ENCODE measurements around the gene SGSH.

DNA sequence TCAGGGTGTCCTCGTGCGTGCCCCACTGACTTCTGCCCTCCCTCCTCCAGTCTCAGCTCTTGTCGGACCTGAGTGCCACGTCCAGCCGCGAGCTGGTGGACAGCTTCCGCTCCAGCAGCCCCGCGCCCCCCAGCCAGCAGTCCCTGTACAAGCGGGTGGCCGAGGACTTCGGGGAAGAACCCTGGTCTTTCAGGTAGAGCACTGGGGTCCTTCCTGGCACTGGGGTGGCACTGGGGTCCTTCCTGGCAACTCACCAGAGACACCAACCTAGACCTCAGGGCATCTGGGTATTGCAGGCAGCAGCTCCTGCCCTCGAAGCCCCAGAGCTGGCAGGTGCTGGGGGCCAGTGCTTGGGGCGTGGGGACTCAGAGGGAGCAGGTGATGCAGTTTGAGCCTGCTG lies 25.0 kb downstream of the SGSH start:
- TF ChIP-seq, protein P1, sequence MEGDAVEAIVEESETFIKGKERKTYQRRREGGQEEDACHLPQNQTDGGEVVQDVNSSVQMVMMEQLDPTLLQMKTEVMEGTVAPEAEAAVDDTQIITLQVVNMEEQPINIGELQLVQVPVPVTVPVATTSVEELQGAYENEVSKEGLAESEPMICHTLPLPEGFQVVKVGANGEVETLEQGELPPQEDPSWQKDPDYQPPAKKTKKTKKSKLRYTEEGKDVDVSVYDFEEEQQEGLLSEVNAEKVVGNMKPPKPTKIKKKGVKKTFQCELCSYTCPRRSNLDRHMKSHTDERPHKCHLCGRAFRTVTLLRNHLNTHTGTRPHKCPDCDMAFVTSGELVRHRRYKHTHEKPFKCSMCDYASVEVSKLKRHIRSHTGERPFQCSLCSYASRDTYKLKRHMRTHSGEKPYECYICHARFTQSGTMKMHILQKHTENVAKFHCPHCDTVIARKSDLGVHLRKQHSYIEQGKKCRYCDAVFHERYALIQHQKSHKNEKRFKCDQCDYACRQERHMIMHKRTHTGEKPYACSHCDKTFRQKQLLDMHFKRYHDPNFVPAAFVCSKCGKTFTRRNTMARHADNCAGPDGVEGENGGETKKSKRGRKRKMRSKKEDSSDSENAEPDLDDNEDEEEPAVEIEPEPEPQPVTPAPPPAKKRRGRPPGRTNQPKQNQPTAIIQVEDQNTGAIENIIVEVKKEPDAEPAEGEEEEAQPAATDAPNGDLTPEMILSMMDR (IDR thresholded peaks at IDR 0.05), result no peak
- no peak for TF ChIP-seq EP300 (IDR thresholded peaks at IDR 0.05)

All from tibial nerve (tissue), 4 donors.